ENCODE results near the gene MGLL. TPM values are rescaled to one million over a fixed set of nuclear protein-coding genes. Genes with fewer than 3 reads are reported as not detected.

The MGLL gene
- total RNA-seq, 1 donor from 2014 or later = 2.5 TPM

DNA sequence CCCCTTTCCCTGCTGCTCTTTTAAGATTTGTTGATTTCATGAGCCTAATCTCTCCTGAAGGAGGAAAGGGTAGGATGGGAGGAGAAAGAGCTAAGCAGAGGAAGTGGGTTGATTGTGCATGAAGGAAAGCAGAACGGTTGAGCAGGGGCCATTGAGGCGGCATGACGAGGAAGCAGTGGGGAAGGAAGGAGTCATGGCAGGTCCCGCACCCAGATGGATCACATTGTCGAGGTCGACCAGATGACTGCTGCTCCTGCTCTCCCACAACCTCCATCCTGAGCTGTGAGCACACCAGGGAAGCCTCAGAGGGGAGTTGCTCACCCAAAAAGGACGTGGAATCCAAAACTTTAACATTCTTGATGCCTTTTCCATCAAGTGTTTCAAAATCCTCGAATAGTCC is 106.8 kb downstream of the MGLL start:
- H3K9me3 Mint-ChIP-seq = no peaks in the 10 kb centered on the region
- no peak overlapping the region for H3K27ac Mint-ChIP-seq
- no peak for DNase-seq (ENCODE audit: low spot score in 2 of 2, unreplicated experiment in 2 of 2)
- no peaks in the 10 kb centered on the region for H3K36me3 Mint-ChIP-seq
- peaks cover 31% of the 10 kb centered on the region for H3K4me1 Mint-ChIP-seq
- no peak for TF ChIP-seq CTCF (IDR thresholded peaks at IDR 0.05; ENCODE audit: unreplicated experiment)
- no peak overlapping the region for H3K4me3 Mint-ChIP-seq
- peaks cover 3% of the 10 kb centered on the region for H3K27me3 Mint-ChIP-seq (ENCODE audit: low read depth)

DNA sequence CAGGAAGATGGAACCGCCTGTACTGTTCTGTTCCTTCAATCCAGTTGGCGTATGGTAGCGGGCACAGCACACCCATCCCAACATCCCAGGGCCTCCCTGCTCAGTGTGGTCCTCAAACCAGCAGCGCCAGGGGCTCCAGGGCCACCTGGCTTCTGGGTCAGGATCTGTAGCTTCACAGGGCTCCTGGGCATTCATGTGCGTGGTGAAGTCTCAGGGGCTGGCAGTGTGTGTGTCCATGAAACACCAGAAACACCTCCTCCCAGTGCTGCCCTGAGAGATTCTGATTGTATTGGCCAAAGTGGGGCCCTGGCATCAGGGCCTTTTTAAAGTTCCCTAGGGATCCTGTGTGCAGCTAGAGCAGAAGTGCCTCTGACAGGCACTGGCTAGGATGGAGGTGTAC is 107.4 kb downstream of the MGLL start:
- Mint-ChIP-seq H3K27me3 (ENCODE audit: low read depth) (peaks cover 3% of the 10 kb centered on the region), H3K27ac (no peak overlapping the region), H3K4me3 (no peak overlapping the region), H3K4me1 (peaks cover 31% of the 10 kb centered on the region), H3K36me3 (no peaks in the 10 kb centered on the region), H3K9me3 (no peaks in the 10 kb centered on the region)
- no peak for TF ChIP-seq CTCF (IDR thresholded peaks at IDR 0.05; ENCODE audit: unreplicated experiment)
- no peak for DNase-seq (ENCODE audit: low spot score in 2 of 2, unreplicated experiment in 2 of 2)

DNA sequence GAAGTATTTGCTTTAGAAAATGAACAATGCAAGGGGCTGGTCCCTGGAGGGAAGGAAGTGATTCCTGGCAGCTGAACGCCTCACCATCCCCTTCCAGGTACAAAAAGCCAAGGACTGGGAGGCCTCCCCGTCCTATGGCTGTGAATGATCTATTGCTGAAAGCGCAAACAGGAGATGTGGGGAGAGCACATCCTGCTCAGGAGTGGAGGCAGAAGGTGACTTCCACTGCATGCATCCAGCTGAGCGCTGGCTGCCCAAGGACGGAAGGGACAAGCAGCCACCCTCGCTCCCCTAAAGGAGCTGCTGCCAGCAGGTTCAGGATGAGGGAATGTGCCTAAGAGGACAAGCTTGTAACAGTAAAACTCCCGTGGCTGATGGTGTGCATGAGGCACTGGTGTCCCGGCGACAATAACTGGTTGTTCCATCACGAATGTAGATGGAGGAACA is 108.2 kb downstream of the MGLL start:
- Mint-ChIP-seq H3K27ac (peak overlapping the region; percentile 39), H3K4me3 (no peak overlapping the region), H3K36me3 (no peaks in the 10 kb centered on the region), H3K4me1 (peaks cover 31% of the 10 kb centered on the region), H3K9me3 (no peaks in the 10 kb centered on the region), H3K27me3 (ENCODE audit: low read depth) (peaks cover 3% of the 10 kb centered on the region)
- DNase-seq (ENCODE audit: low spot score in 2 of 2, unreplicated experiment in 2 of 2) = no peak
- no peak for TF ChIP-seq CTCF (IDR thresholded peaks at IDR 0.05; ENCODE audit: unreplicated experiment)

DNA sequence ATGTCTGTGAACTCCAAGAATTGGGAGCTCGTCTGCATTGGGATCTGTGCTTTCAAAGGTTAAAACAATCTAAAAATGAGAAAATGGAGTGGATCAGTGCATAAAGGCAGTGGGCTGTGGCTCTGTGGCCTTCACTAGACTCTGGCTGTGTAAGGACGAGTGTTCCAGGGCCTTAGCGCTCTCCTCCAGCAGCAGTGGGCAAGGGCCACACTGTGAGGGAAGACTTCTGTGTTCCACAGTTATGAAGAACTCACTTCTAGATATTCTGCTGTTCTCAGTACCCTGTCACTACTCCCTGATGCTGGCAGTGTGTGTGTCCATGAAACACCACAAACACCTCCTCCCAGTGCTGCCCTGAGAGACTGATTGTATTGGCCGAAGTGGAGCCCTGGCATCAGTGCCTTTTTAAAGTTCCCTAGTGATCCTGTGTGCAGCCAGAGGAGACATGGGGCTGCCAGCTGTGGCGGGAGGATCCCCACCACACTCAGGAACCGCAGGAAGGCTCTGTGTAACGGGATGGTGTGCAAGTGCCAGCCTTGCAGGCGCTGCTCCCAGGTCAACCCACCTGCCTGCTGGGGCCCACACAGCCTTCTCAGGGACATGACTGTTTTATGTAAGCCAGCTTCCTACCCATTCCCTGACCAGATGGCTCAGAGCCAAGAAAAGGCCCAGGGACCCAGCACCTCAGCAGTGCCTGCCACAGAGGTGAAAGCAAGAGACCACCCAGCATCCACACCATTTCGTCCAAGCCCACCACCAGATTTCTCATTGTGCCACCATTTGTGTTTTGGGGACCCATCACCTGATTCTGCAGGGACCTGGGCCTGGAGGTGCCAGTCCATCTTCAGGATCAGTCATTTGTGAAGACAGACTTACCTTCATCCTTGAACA is 109.2 kb downstream of the MGLL start:
- DNase-seq (ENCODE audit: low spot score in 2 of 2, unreplicated experiment in 2 of 2) = no peak
- H3K36me3 Mint-ChIP-seq = no peaks in the 10 kb centered on the region
- peaks cover 3% of the 10 kb centered on the region for H3K27me3 Mint-ChIP-seq (ENCODE audit: low read depth)
- peaks cover 26% of the 10 kb centered on the region for H3K4me1 Mint-ChIP-seq
- TF ChIP-seq CTCF (IDR thresholded peaks at IDR 0.05; ENCODE audit: unreplicated experiment) = no peak
- no peaks in the 10 kb centered on the region for H3K9me3 Mint-ChIP-seq
- no peak overlapping the region for H3K27ac Mint-ChIP-seq
- no peak overlapping the region for H3K4me3 Mint-ChIP-seq

DNA sequence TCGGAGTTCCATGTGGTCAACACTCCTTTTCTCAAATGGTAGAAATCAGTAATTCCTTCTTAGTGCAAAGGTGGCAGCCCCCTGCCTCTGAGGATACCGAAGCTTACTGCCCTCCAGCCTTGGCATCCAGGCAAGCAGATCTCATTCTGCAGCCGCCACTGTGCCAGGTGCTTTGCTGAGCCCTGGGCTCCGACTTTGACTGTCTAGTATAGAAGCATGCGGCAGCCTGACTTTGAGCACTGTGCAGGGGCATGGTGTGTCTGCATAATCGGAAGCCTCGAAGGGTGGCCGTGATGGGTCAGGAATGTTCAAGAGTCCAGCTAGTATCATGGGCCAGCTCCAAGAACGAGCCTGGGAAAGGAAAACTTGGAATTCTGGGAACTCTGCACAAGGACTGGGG is 109.9 kb downstream of the MGLL start:
- H3K9me3 Mint-ChIP-seq = no peaks in the 10 kb centered on the region
- DNase-seq (ENCODE audit: low spot score in 2 of 2, unreplicated experiment in 2 of 2) = no peak
- no peaks in the 10 kb centered on the region for H3K36me3 Mint-ChIP-seq
- TF ChIP-seq CTCF (IDR thresholded peaks at IDR 0.05; ENCODE audit: unreplicated experiment) = no peak
- H3K27ac Mint-ChIP-seq = no peak overlapping the region
- peaks cover 3% of the 10 kb centered on the region for H3K27me3 Mint-ChIP-seq (ENCODE audit: low read depth)
- peaks cover 25% of the 10 kb centered on the region for H3K4me1 Mint-ChIP-seq
- H3K4me3 Mint-ChIP-seq = no peak overlapping the region

Data from mesothelial cell of epicardium (in vitro differentiated cells).